ENCODE results near the gene GLYATL1B. TPM values are rescaled to one million over a fixed set of nuclear protein-coding genes. Genes with fewer than 3 reads are reported as not detected.

GLYATL1B gene
- total and polyA plus RNA-seq, 2 of the 4 experiments (the other 2 are of a cell fraction), result not detected

GRCh38 chr11:59115553-59115952, 29.4 kb downstream of the GLYATL1B start:
- Histone ChIP-seq H3K18ac (ENCODE audit: low read depth, low read length) (no peak overlapping the region), H2AK9ac (replicated peaks; ENCODE audit: low read depth, low read length, poor library complexity) (no peak overlapping the region), H4K91ac (ENCODE audit: insufficient read depth, low read depth, low read length) (no peak overlapping the region), H3K4ac (ENCODE audit: low read depth, low read length) (no peak overlapping the region), H3K9ac (ENCODE audit: low read depth, low read length) (no peak overlapping the region), H3K36me3 (ENCODE audit: control insufficient read depth, insufficient read depth, low read length) (peaks cover 6% of the 10 kb centered on the region; the same call in 1 of the 2 replicates), H3K27me3 (ENCODE audit: control insufficient read depth, insufficient read depth, low read length) (no peaks in the 10 kb centered on the region), H3K9me1 (ENCODE audit: insufficient read depth, low read length) (no peaks in the 10 kb centered on the region), H2BK15ac (ENCODE audit: low read depth, low read length) (no peak overlapping the region), H3K4me3 (ENCODE audit: insufficient read depth, low read depth, low read length) (no peak overlapping the region), H4K5ac (ENCODE audit: low read depth, low read length) (no peak overlapping the region), H3K4me2 (ENCODE audit: low read depth, low read length) (no peak overlapping the region), H2BK20ac (ENCODE audit: low read depth, low read length) (no peak overlapping the region), H3K9me3 (ENCODE audit: control insufficient read depth, insufficient read depth, low read length) (peaks cover 12% of the 10 kb centered on the region), H3K14ac (replicated peaks; ENCODE audit: low read depth, low read length) (no peak overlapping the region), H3K56ac (ENCODE audit: extremely low read depth, insufficient read depth, low read length) (no peak overlapping the region), H2BK5ac (ENCODE audit: low read depth, low read length, poor library complexity, severe bottlenecking) (no peak overlapping the region), H3K23ac (ENCODE audit: low read depth, low read length) (no peak overlapping the region), H2AFZ (replicated peaks; ENCODE audit: low read length, poor library complexity) (no peak overlapping the region), H2AK5ac (ENCODE audit: low read depth, low read length) (no peak overlapping the region), H3K27ac (ENCODE audit: insufficient read depth, low read length) (no peak overlapping the region), H3K79me1 (ENCODE audit: low read depth in 1 of 2, low read length in 2 of 2) (peaks cover 0 to 2% of the 10 kb centered on the region in 2 experiments; a peak in 2 of 4 replicates), H2BK120ac (ENCODE audit: low read depth, low read length) (no peak overlapping the region), H4K8ac (ENCODE audit: low read depth in 2 of 2, low read length in 2 of 2) (no peak overlapping the region), H4K20me1 (ENCODE audit: insufficient read depth, low read length) (no peaks in the 10 kb centered on the region), H3K4me1 (ENCODE audit: control insufficient read depth, insufficient read depth, low read length) (no peaks in the 10 kb centered on the region)
- POLR2A ChIA-PET (ENCODE audit: unreplicated experiment), result no interaction called here
- no peak for DNase-seq
- in situ Hi-C loops (cut with MboI; ENCODE audit: low sequenced_read_pairs) (no loop called here), dilution Hi-C loops (cut with HindIII; ENCODE audit: low sequenced_read_pairs, unreplicated experiment) (no loop called here), intact Hi-C loops (cut with micrococcal nuclease) (no loop called here)
- no TSS peak for BruUV-seq (replicated peaks)
- no peak for ATAC-seq (ENCODE audit: low read depth)
- no CpG with 5 or more reads among the region's 1 CpG for WGBS, 2 experiments (ENCODE audit: extremely low coverage in 2 of 2, insufficient read length in 1 of 2)
- TF ChIP-seq MAFK (IDR thresholded peaks at IDR 0.05; ENCODE audit: low read depth, low read length) (no peak), BHLHE40 (IDR thresholded peaks at IDR 0.05; ENCODE audit: low read depth, low read length) (no peak), USF2 (IDR thresholded peaks at IDR 0.05; ENCODE audit: low read depth, low read length) (no peak), RFX5 (IDR thresholded peaks at IDR 0.05; ENCODE audit: low read depth, low read length) (no peak), ELK1 (IDR thresholded peaks at IDR 0.05; ENCODE audit: borderline replicate concordance, low read depth, low read length) (no peak), CEBPB (IDR thresholded peaks at IDR 0.05; ENCODE audit: low read depth, low read length) (no peak), POLR2A (IDR thresholded peaks at IDR 0.05; ENCODE audit: low read depth, low read length) (no peak), MXI1 (IDR thresholded peaks at IDR 0.05; ENCODE audit: borderline replicate concordance, low read depth, low read length) (no peak), SMC3 (IDR thresholded peaks at IDR 0.05; ENCODE audit: low read depth, low read length) (no peak), MAZ (IDR thresholded peaks at IDR 0.05; ENCODE audit: borderline replicate concordance, low read depth, low read length) (no peak), RCOR1 (IDR thresholded peaks at IDR 0.05; ENCODE audit: insufficient replicate concordance, low read length) (no peak), NFE2L2 (IDR thresholded peaks at IDR 0.05; ENCODE audit: low read depth, low read length) (no peak), CHD1 (IDR thresholded peaks at IDR 0.05; ENCODE audit: low read depth, low read length) (no peak), FOS (IDR thresholded peaks at IDR 0.05; ENCODE audit: low read depth, low read length) (no peak), CTCF (conservative IDR thresholded peaks at IDR 0.05; ENCODE audit: low read depth, low read length) (no peak), RAD21 (IDR thresholded peaks at IDR 0.05; ENCODE audit: low read length) (no peak)
- CTCF ChIA-PET, result no interaction called here

All from IMR-90 (cell line).